OCI-LY7 (cell line): Measurements from ENCODE around the gene ZFTA. TPM values are rescaled to one million over a fixed set of nuclear protein-coding genes. Genes with fewer than 3 reads are reported as not detected.
A peak's percentile ranks its signal among the peaks of the same experiment; 100 is the strongest.

Experiments
- Bru-seq: library from RNA; stranded (reverse); fragments of 400-500 nt; gene quantifications from one replicate; lab custom pipeline; 2021; lab: Mats Ljungman, UMichigan
- BruChase-seq, 2 experiments: library from RNA; stranded (reverse); fragments of 400-500 nt; gene quantifications; one replicate each; lab custom pipeline; 2021; lab: Mats Ljungman, UMichigan
- BruUV-seq: library from RNA; stranded (reverse); fragments of 400-500 nt; replicated peaks from 2 replicates; lab custom pipeline; 2021; lab: Mats Ljungman, UMichigan
- CTCF ChIA-PET: fragments of 300-600 bp; sonication (Branson Sonifier 250); formaldehyde crosslinking; loops from one replicate; lab custom pipeline; 2022; ENCODE audit warnings: antibody characterized with exemption; ENCODE audit not compliant: unreplicated experiment; lab: Charles Lee
- POLR2A ChIA-PET: fragments of 300-600 bp; sonication (Branson Sonifier 250); formaldehyde crosslinking; loops from one replicate; lab custom pipeline; 2022; ENCODE audit warnings: antibody characterized with exemption; lab: Charles Lee
- DNase-seq: peaks from one replicate; pipeline ENCODE4 v3.0.0-alpha.2; 2015; ENCODE audit warnings: low spot score
- H2AFZ ChIP-seq: fragments of 200-600 bp; sonication (generic), shearing (Covaris generic); 2 replicates; pipeline ENCODE4 v1.6.1; 2014; ENCODE audit warnings: mild to moderate bottlenecking, antibody characterized with exemption, low read length, moderate library complexity
- H3K27ac ChIP-seq: fragments of 200-600 bp; sonication (generic); 2 replicates; pipeline ENCODE4 v1.5.1; 2014; ENCODE audit warnings: mixed run types, low read depth, mild to moderate bottlenecking, moderate library complexity, low read length, inconsistent platforms; ENCODE audit not compliant: poor library complexity, severe bottlenecking
- H3K36me3 ChIP-seq: fragments of 200-600 bp; sonication (generic); 2 replicates; pipeline ENCODE4 v1.6.1; 2014; ENCODE audit warnings: mild to moderate bottlenecking, antibody characterized with exemption, low read length, moderate library complexity, mixed read lengths; ENCODE audit not compliant: insufficient read depth
- H3K4me1 ChIP-seq: fragments of 200-600 bp; sonication (generic); 2 replicates; pipeline ENCODE4 v1.5.1; 2014; ENCODE audit warnings: mild to moderate bottlenecking, low read length; ENCODE audit not compliant: insufficient read depth, poor library complexity, severe bottlenecking
- H3K4me2 ChIP-seq: fragments of 200-600 bp; sonication (generic); 2 replicates; pipeline ENCODE4 v1.6.1; 2014; ENCODE audit warnings: mild to moderate bottlenecking, low read length
- H3K4me3 ChIP-seq: fragments of 200-600 bp; sonication (generic); 2 replicates; pipeline ENCODE4 v1.5.1; 2014; ENCODE audit warnings: mild to moderate bottlenecking, low read depth, low read length; ENCODE audit not compliant: poor library complexity, severe bottlenecking
- H3K79me2 ChIP-seq: fragments of 200-600 bp; sonication (generic); 2 replicates; pipeline ENCODE4 v1.6.1; 2016; ENCODE audit warnings: low read depth, mild to moderate bottlenecking, low read length, moderate library complexity, mixed read lengths; ENCODE audit not compliant: insufficient read depth
- H3K9me2 ChIP-seq: fragments of 200-600 bp; sonication (generic); 2 replicates; pipeline ENCODE4 v1.6.1; 2016; ENCODE audit warnings: mild to moderate bottlenecking, low read length, mixed read lengths; ENCODE audit not compliant: insufficient read depth
- H3K9me3 ChIP-seq: fragments of 200-600 bp; sonication (generic); 2 replicates; pipeline ENCODE4 v1.6.1; 2014; ENCODE audit warnings: mild to moderate bottlenecking, mixed run types, low read length, mixed read lengths
- H4K20me1 ChIP-seq: fragments of 200-600 bp; sonication (generic); 2 replicates; pipeline ENCODE4 v1.6.1; 2014; ENCODE audit warnings: mild to moderate bottlenecking, antibody characterized with exemption, low read length, moderate library complexity, mixed read lengths; ENCODE audit not compliant: insufficient read depth
- CTCF ChIP-seq: fragments of 200-600 bp; sonication (generic); conservative IDR thresholded peaks from 2 replicates; pipeline ENCODE4 v1.5.1; 2014; ENCODE audit warnings: mild to moderate bottlenecking, antibody characterized with exemption, low read length, moderate library complexity, mixed read lengths
- EZH2phosphoT487 ChIP-seq: fragments of 200-600 bp; sonication (generic); IDR thresholded peaks from 2 replicates; pipeline ENCODE4 v1.6.1; 2018; ENCODE audit warnings: low read depth, borderline replicate concordance, mild to moderate bottlenecking, mixed run types, antibody characterized with exemption, low read length, moderate library complexity, mixed read lengths
- intact Hi-C: fragments of 100-400 bp; cut with micrococcal nuclease; formaldehyde crosslinking; loops from one replicate; pipeline ENCODE4 v1.10.0; 2022; ENCODE audit not compliant: unreplicated experiment
- long read RNA-seq: library from polyadenylated mRNA; stranded (forward); transcript quantifications from one replicate; pipeline ENCODE4 v2.0.0, GENCODE V29; 2022
- total RNA-seq, 2 experiments: library from RNA; depleted of rRNA in 1 of 2; stranded (reverse); fragments of >200 nt in 1 of 2; shearing (Covaris generic) in 1 of 2; gene quantifications; 2 replicates each; pipeline ENCODE4 v1.2.3, GENCODE V29; 2014 to 2022

ZFTA gene
- total RNA-seq (2014; rRNA removed; shearing (Covaris generic)) (6.8 and 10.3 TPM in 2 replicates), total RNA-seq (2022) (12.7 TPM in 2 replicates), Bru-seq, nascent RNA (percentile 50 among the genes with signal in this experiment), BruChase-seq, experiment 1, labeled RNA remaining after a 6-hour chase (percentile 53 among the genes with signal in this experiment), BruChase-seq, experiment 2, labeled RNA remaining after a 2-hour chase (percentile 84 among the genes with signal in this experiment)
- long read RNA-seq, partial matches to known transcripts: 0 of 8 reads
- long read RNA-seq, other reads (novel, unspliced or antisense): 8 of 8 reads

GRCh38 chr11:63768237-63769041 lies at the start of gene ZFTA:
ZFTA (minus strand) TSS chr11:63768775; CDS start chr11:63768622, 153 bp downstream.
- intact Hi-C loops: loop anchor here (2.0 to 5.0 kb wide), 4 partner anchors 44 to 379 kb away; partner anchors contain the start of genes MARK2, NAA40 and SPINDOC
- Histone ChIP-seq H3K9me2 (no peaks in the 10 kb centered on the region), H4K20me1 (peaks cover 12% of the 10 kb centered on the region; the same call in 1 of the 2 replicates), H3K9me3 (no peaks in the 10 kb centered on the region), H3K79me2 (0 out of 2 replicates have a peak, but pooled peaks cover 6% of the 10 kb centered on the region), H3K27ac (peak within 1 kb of the TSS; percentile 52), H3K4me3 (peak within 1 kb of the TSS; percentile 91), H3K4me2 (peak within 1 kb of the TSS; percentile 100), H3K36me3 (no peaks in the 10 kb centered on the region; the same call in 1 of the 2 replicates), H2AFZ (peak within 1 kb of the TSS; percentile 87), H3K4me1 (peaks cover 20% of the 10 kb centered on the region)
- BruUV-seq: no TSS peak
- CTCF ChIA-PET: interaction anchor here (0.6 kb wide), 2 partner anchors 8 to 52 kb away, joined by 3 read pairs; no protein-coding TSS in a partner anchor
- TF ChIP-seq EZH2phosphoT487: no peak
- TF ChIP-seq CTCF: peak; percentile 52
- POLR2A ChIA-PET: no interaction called here
- DNase-seq: peak; percentile 84

DNA sequence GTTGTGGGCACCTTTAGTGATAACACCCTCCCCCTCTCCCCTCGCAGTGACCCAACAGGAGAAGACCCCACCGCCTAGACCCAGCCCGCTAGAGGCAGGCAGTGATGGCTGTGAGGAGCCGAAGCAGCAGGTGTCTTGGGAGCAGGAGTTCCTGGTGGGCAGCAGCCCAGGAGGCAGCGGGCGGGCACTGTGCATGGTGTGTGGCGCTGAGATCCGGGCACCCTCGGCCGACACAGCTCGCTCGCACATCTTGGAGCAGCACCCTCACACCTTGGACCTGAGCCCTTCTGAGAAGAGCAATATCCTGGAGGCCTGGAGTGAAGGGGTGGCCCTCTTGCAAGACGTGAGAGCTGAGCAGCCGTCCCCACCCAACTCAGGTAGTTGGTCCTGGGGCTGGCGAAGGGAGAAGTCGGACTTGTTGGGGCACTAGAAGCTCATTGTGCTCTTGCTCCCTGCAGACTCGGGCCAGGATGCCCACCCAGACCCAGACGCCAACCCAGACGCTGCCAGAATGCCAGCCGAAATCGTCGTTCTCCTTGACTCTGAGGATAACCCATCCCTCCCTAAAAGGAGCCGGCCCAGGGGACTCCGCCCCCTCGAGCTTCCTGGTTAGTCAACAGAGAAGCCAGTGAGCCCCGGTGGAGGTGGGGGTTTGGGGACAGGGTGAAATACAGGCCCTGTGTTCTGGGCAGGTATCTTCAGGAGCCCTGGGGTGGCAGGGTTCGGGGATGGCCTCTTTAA lies 49.4 kb upstream of the ZFTA start:
- H3K79me2 ChIP-seq: peaks cover 36% of the 10 kb centered on the region
- CTCF ChIA-PET: no interaction called here

More for the DNA sequence above, 49.4 kb upstream of the ZFTA start:
- H3K4me2 ChIP-seq: no peak overlapping the region
- no TSS peak for BruUV-seq
- H2AFZ ChIP-seq: no peak overlapping the region
- H4K20me1 ChIP-seq: peaks cover 12% of the 10 kb centered on the region
- no peaks in the 10 kb centered on the region for H3K9me2 ChIP-seq
- POLR2A ChIA-PET: no interaction called here
- TF ChIP-seq EZH2phosphoT487 (no peak), CTCF (no peak)
- intact Hi-C loops: no loop called here
- no peak for DNase-seq
- H3K27ac ChIP-seq: no peak overlapping the region
- no peaks in the 10 kb centered on the region for H3K9me3 ChIP-seq
- H3K4me1 ChIP-seq: peaks cover 14% of the 10 kb centered on the region
- H3K36me3 ChIP-seq: peaks cover 83% of the 10 kb centered on the region
- no peak overlapping the region for H3K4me3 ChIP-seq
